ENCODE results near the gene CILP2.

Gene CILP2

GRCh38 chr19:19579533-19580361 is 41.7 kb downstream of the CILP2 start:
- ChIA-PET CTCF (no interaction called here), POLR2A (ENCODE audit: low non-redundant PET) (no interaction called here)
- H3K27ac ChIP-seq = no peak overlapping the region

GRCh38 chr19:19580418-19580817 is 42.4 kb downstream of the CILP2 start:
- no peak for TF ChIP-seq CTCF (conservative IDR thresholded peaks at IDR 0.05; ENCODE audit: low read depth)
- CTCF ChIA-PET = no interaction called here
- no peak for DNase-seq (ENCODE audit: low spot score)
- H3K27ac ChIP-seq = no peak overlapping the region
- POLR2A ChIA-PET (ENCODE audit: low non-redundant PET) = no interaction called here

More at GRCh38 chr19:19579533-19580361, 41.7 kb downstream of the CILP2 start:
- TF ChIP-seq CTCF (conservative IDR thresholded peaks at IDR 0.05; ENCODE audit: low read depth) = no peak
- no peak for DNase-seq (ENCODE audit: low spot score)

DNA sequence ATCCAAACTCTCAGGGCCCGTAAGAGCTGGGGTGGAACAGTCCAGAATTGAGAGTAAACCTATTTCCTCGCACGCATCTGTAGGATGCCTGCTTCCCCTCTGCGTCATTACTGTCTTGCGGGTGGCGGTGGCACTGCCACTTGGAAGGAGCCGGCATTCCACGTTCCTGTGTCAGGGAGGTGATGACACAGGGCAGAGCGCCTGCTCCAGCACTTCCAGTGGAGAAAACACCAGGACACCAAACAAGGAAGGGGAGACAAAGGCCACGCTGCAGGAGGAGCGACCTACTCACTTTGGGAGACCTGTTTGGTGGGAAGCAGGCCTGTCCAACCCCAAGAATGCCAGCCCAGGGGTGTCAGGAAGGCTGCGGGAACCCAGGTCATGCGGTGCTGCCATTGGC is 43.3 kb downstream of the CILP2 start:
- DNase-seq (ENCODE audit: low spot score) = no peak

DNA sequence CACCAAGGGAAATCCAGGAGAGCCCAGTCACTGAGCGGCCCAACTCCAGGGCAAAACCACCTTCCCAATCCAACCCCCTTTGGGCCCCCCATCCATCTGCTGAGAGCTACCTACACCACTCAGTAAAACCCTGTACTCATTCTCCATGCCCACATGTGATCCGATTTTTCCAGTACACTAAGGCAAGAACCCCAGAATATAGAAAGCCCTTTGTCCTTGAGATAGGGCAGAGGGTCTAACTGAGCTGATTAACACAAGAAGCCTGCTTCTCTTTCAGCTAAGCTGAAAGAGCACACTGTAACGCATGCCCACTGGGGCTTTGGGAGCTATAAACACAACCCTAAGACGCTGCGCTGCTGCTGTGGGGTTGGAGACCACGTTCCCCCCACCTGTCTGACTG is 44.4 kb downstream of the CILP2 start:
- TF ChIP-seq CTCF (conservative IDR thresholded peaks at IDR 0.05; ENCODE audit: low read depth) = no peak
- CTCF ChIA-PET = interaction anchor here (0.6 to 1.0 kb wide), 3 partner anchors 43 to 51 kb away, joined by 3 to 5 read pairs (median 4); no protein-coding TSS in a partner anchor

More for the DNA sequence above, 43.3 kb downstream of the CILP2 start:
- H3K27ac ChIP-seq = no peak overlapping the region
- POLR2A ChIA-PET (ENCODE audit: low non-redundant PET) = no interaction called here
- TF ChIP-seq CTCF (conservative IDR thresholded peaks at IDR 0.05; ENCODE audit: low read depth) = no peak
- CTCF ChIA-PET = interaction anchor here (0.7 kb wide), 1 partner anchor 49 kb away, joined by 4 read pairs; no protein-coding TSS in a partner anchor

DNA sequence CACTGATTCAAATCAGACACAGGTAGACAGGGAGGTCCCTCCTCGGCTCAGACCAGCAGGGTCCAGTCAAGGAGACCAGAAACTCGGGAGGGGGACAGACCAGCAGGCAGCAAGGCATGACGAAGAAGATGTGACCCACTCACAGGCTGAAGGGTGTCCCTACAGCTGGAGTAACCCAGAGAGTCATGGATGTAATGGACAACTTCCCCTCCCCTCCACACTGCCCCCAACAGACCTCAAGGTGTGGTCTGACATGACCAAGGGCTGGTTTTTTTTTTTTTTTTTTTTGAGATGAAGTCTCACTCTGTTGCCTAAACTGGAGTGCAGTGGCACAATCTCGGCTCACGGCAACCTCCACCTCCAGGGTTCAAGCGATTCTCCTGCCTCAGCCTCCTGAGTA is 46.3 kb downstream of the CILP2 start:
- ChIA-PET CTCF (no interaction called here), POLR2A (ENCODE audit: low non-redundant PET) (no interaction called here)
- no peak overlapping the region for H3K27ac ChIP-seq
- TF ChIP-seq CTCF (conservative IDR thresholded peaks at IDR 0.05; ENCODE audit: low read depth) = no peak
- no peak for DNase-seq (ENCODE audit: low spot score)

More for the DNA sequence above, 44.4 kb downstream of the CILP2 start:
- POLR2A ChIA-PET (ENCODE audit: low non-redundant PET) = interaction anchor here (0.5 kb wide), 1 partner anchor 13 kb away, joined by 3 read pairs; no protein-coding TSS in a partner anchor
- no peak overlapping the region for H3K27ac ChIP-seq
- DNase-seq (ENCODE audit: low spot score) = no peak

DNA sequence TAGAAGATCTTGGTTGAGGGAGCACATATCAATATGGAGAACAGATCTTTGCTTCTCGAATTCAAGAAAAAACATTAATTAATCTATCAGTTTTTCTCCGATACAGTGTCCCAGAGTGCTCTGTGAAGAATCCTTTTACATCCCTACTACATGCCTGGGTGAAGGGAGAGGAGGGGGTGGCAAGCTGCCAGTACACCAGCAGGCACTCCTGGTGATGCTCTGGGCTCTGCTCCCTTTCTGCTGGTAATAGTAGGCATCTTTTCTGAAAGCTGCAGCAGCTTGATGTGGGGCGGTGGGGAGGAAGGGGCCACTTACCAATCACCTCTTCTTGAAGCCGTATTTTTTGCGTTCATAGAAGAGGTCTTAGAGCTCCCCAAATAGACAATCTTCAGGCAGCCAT is 49.7 kb downstream of the CILP2 start:
- CTCF ChIA-PET = interaction anchor here (0.8 kb wide), 1 partner anchor 32 kb away, joined by 3 read pairs; no protein-coding TSS in a partner anchor
- POLR2A ChIA-PET (ENCODE audit: low non-redundant PET) = no interaction called here
- no peak for TF ChIP-seq CTCF (conservative IDR thresholded peaks at IDR 0.05; ENCODE audit: low read depth)
- DNase-seq (ENCODE audit: low spot score) = no peak
- no peak overlapping the region for H3K27ac ChIP-seq
